Smooth muscle cell of the brain vasculature (primary cell): Measurements from ENCODE around the gene SASH3.
"Not testable (repeated sequence)": the region's sequence is repeated elsewhere in the genome, so short reads cannot be mapped to it uniquely, and the experiment has no call there.

ENCODE experiments used
- DNase-seq: peaks from one replicate; pipeline ENCODE4 v3.0.0-alpha.2; 2012; ENCODE audit warnings: low read depth, low spot score

The SASH3 gene

GRCh38 chrX:129779747-129780146, at the start of gene SASH3:
Gene SASH3, plus strand, starts transcription at chrX:129779949. Its CDS starts 149 bp downstream, at chrX:129780098.
- no peak for DNase-seq

GRCh38 chrX:129731228-129731627, 48.5 kb upstream of the SASH3 start:
- DNase-seq, result no peak

- DNase-seq, result no peak
Measured at GRCh38 chrX:129732857-129733256, 46.9 kb upstream of the SASH3 start.

- no peak for DNase-seq
Measured at GRCh38 chrX:129733335-129733734, 46.4 kb upstream of the SASH3 start.

- DNase-seq, result no peak
Measured at GRCh38 chrX:129736491-129736890, 43.3 kb upstream of the SASH3 start.

GRCh38 chrX:129737916-129738315, 41.8 kb upstream of the SASH3 start:
- no peak for DNase-seq

GRCh38 chrX:129738466-129739308, 41.1 kb upstream of the SASH3 start, which contains the start of gene XPNPEP2:
Gene XPNPEP2, plus strand, starts transcription at chrX:129738979. Its CDS starts 235 bp downstream, at chrX:129739214.
- DNase-seq, result no peak

- no peak for DNase-seq
Measured at GRCh38 chrX:129739578-129739977, 40.2 kb upstream of the SASH3 start.

- no peak for DNase-seq
Measured at GRCh38 chrX:129741880-129742758, 37.6 kb upstream of the SASH3 start.

GRCh38 chrX:129742759-129743152, 37.0 kb upstream of the SASH3 start:
- DNase-seq, result not testable (repeated sequence)

- DNase-seq, result no peak
Measured at GRCh38 chrX:129743821-129744220, 35.9 kb upstream of the SASH3 start.

GRCh38 chrX:129744861-129745321, 34.9 kb upstream of the SASH3 start:
- DNase-seq, result no peak

GRCh38 chrX:129746557-129747470, 32.9 kb upstream of the SASH3 start:
- no peak for DNase-seq

GRCh38 chrX:129747533-129747932, 32.2 kb upstream of the SASH3 start:
- no peak for DNase-seq

- no peak for DNase-seq
Measured at GRCh38 chrX:129748305-129748704, 31.4 kb upstream of the SASH3 start.

GRCh38 chrX:129749069-129749468, 30.7 kb upstream of the SASH3 start:
- DNase-seq, result no peak

GRCh38 chrX:129750971-129751370, 28.8 kb upstream of the SASH3 start:
- DNase-seq, result no peak

GRCh38 chrX:129754056-129755024, 25.4 kb upstream of the SASH3 start:
- DNase-seq, result no peak

GRCh38 chrX:129755779-129756650, 23.7 kb upstream of the SASH3 start:
- no peak for DNase-seq
